C1 segment of cervical spinal cord (tissue), 14 donors: Measurements from ENCODE around the gene S100A7A.
"Not testable (repeated sequence)": the region's sequence is repeated elsewhere in the genome, so short reads cannot be mapped to it uniquely, and the experiment has no call there.

ENCODE experiments used
- DNase-seq, 14 donors: peaks; one replicate each; lab custom pipeline; 2025; lab: John Stamatoyannopoulos, UW

Gene S100A7A

DNA sequence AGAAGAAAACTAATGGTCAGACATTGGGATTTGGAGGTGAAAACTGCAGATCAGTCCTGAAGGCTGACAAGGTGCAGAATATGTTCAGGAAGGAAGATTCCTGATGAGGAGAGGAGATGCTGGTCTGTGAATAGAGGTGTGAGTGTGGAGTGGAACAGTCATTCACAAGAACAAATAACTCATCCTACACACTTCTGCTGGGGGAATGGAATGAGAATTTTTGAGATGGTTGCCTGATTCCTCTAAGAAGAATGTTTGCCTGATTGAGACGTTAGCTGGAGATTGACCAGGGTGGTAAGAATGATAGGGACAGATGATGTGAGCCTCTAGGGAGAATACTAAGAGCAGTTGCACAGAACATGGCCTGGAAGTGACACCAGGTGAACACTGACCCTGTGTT, 40.1 kb downstream of the S100A7A start:
- no peak for DNase-seq

DNA sequence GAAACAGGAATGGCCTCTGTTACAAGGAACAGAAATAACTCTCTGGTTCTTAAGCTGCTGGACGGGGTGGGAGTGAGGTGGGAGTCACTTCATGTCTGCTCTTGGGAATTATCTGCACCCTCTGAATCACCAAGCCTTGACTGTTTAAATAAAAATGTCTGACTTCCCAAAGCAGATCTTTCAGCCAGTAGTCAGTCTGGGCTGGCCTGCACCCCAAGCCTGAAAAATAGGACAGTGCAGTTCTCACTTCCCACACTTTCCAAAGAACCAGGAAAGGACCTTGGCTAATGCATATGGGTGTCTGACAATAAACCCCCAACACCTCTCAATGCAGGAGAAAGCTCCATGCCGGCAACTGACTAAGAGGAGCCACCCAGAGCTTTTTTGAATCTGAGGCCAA, 43.3 kb downstream of the S100A7A start:
- no peak for DNase-seq

GRCh38 chr1:153460551-153460950, 44.2 kb downstream of the S100A7A start, which contains the start of gene S100A7:
S100A7 (minus strand) TSS chr1:153460651; CDS start chr1:153459013, 1,638 bp downstream.
- DNase-seq, result no peak

GRCh38 chr1:153462741-153463140, 46.4 kb downstream of the S100A7A start:
- DNase-seq, result not testable (repeated sequence)

DNA sequence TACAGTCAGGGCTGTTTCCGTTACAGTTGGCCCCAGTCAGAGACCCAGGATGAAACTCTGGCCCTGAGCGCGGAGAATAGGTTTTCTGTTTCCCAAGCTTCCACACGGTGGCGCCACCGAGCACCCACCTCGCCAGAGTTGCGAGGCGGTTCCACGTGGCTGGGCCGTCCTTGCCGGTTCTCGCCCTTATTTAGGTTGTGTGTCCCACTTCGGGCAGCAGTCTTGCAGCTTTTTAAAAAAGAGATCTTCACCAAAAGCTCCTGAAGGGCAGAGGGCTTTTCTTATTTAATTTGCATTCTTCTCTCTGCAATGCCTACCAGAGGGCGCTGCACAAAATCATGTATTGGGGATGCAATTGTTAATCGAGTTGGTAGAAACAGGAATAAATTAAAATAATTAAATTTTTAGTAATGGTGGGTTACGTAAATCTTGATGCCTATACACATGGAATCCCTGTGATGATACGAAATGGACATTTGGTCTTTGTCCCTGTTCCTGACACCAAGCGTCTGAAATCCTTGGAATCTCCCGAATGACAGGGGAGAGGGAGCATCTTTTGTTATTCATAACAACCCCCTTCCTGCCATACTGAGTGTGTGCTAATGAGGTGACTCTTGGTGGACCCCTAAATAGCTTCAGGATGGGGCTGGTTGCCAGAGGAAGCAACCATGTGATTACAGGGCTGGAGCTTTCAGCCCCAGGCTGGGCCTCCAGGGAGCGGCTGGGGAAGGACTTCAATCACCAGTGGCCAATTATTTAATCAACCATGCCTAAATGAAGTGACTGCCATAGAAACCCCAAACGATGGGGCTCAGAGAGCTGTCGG, 49.7 kb downstream of the S100A7A start:
- DNase-seq, result peak in 5 of 14 donors; percentile 2 to 12 (median 3)

- no peak for DNase-seq
These were observed 50.6 kb downstream of the S100A7A start for GRCh38 chr1:153466908-153467307.

DNA sequence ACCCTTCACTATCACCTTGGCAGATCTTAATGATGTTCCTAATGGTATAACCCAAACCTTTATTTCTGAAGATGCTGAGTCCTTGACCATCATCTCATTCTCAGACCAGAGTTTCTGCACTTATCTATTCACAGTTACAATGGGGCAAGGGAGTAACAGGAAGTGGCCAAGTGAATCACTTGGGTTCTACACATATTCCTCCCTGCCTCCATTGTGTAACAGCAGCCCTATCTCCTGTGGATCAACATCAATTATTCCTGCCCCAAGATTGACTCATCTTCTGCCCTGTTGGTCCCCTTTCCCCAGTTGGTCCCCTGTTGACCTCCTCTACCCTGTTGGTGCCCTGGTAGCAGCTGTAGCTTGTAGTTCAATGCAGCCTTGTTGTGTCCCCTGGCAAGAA, 54.4 kb downstream of the S100A7A start:
- no peak for DNase-seq
